IMR-90 (cell line): ENCODE measurements around the gene NTRK3. TPM values are rescaled to one million over a fixed set of nuclear protein-coding genes. Genes with fewer than 3 reads are reported as not detected.

Experiments
- ATAC-seq: fragments of 200-7000 bp; cut with Tn5 transposase; 2 replicates; pipeline ENCODE4 v1.9.1; 2020; ENCODE audit warnings: low read depth, mild to moderate bottlenecking, moderate library complexity
- BruUV-seq: library from RNA; stranded (reverse); fragments of 400-500 nt; replicated peaks from 2 replicates; lab custom pipeline; 2021; lab: Mats Ljungman, UMichigan
- CTCF ChIA-PET: fragments of 300-600 bp; formaldehyde crosslinking; extraction: SDS; loops from one replicate; lab custom pipeline; 2021; ENCODE audit warnings: antibody characterized with exemption; lab: Yijun Ruan, JAX
- POLR2A ChIA-PET: fragments of 300-600 bp; sonication (Branson Sonifier 250); formaldehyde crosslinking; loops from one replicate; lab custom pipeline; 2022; ENCODE audit warnings: antibody characterized with exemption; ENCODE audit not compliant: unreplicated experiment; lab: Charles Lee
- DNase-seq: peaks from one replicate; pipeline ENCODE4 v3.0.0; 2013
- H2AFZ ChIP-seq: replicated peaks from 2 replicates; pipeline ENCODE3; 2013; ENCODE audit warnings: low read length, mild to moderate bottlenecking; ENCODE audit not compliant: poor library complexity
- H2AK5ac ChIP-seq: 2 replicates; pipeline ENCODE4 v1.6.1; 2013; ENCODE audit warnings: low read depth, low read length, inconsistent platforms
- H2AK9ac ChIP-seq: replicated peaks from 2 replicates; pipeline ENCODE3; 2013; ENCODE audit warnings: mild to moderate bottlenecking, low read depth, low read length, moderate library complexity; ENCODE audit not compliant: poor library complexity
- H2BK120ac ChIP-seq: 2 replicates; pipeline ENCODE4 v1.6.1; 2013; ENCODE audit warnings: low read depth, low read length, inconsistent platforms
- H2BK15ac ChIP-seq: 3 replicates; pipeline ENCODE4 v1.6.1; 2013; ENCODE audit warnings: low read depth, low read length, inconsistent platforms
- H2BK20ac ChIP-seq: 2 replicates; pipeline ENCODE4 v1.6.1; 2013; ENCODE audit warnings: low read depth, mild to moderate bottlenecking, inconsistent platforms, low read length, moderate library complexity
- H2BK5ac ChIP-seq: 2 replicates; pipeline ENCODE4 v1.6.1; 2013; ENCODE audit warnings: mild to moderate bottlenecking, low read depth, low read length, inconsistent platforms; ENCODE audit not compliant: poor library complexity, severe bottlenecking
- H3K14ac ChIP-seq: replicated peaks from 2 replicates; pipeline ENCODE4 v1.6.1; 2013; ENCODE audit warnings: low read depth, low read length, inconsistent platforms
- H3K18ac ChIP-seq: 2 replicates; pipeline ENCODE4 v1.6.1; 2013; ENCODE audit warnings: low read depth, low read length, control low read depth
- H3K23ac ChIP-seq: 2 replicates; pipeline ENCODE4 v1.6.1; 2013; ENCODE audit warnings: low read depth, low read length, inconsistent platforms
- H3K27ac ChIP-seq: 2 replicates; pipeline ENCODE4 v1.5.1; 2013; ENCODE audit warnings: mild to moderate bottlenecking, control low read depth, low read length; ENCODE audit not compliant: insufficient read depth
- H3K27me3 ChIP-seq: 2 replicates; pipeline ENCODE4 v1.6.1; 2013; ENCODE audit warnings: low read length; ENCODE audit not compliant: control insufficient read depth, insufficient read depth
- H3K36me3 ChIP-seq: 2 replicates; pipeline ENCODE4 v1.6.1; 2013; ENCODE audit warnings: low read length, mixed read lengths; ENCODE audit not compliant: control insufficient read depth, insufficient read depth
- H3K4ac ChIP-seq: 2 replicates; pipeline ENCODE4 v1.6.1; 2013; ENCODE audit warnings: low read depth, low read length, inconsistent platforms
- H3K4me1 ChIP-seq: 2 replicates; pipeline ENCODE4 v1.6.1; 2013; ENCODE audit warnings: low read length, mixed read lengths; ENCODE audit not compliant: control insufficient read depth, insufficient read depth
- H3K4me2 ChIP-seq: 2 replicates; pipeline ENCODE4 v1.6.1; 2013; ENCODE audit warnings: low read depth, mild to moderate bottlenecking, control low read depth, low read length, moderate library complexity
- H3K4me3 ChIP-seq: 2 replicates; pipeline ENCODE4 v1.5.1; 2013; ENCODE audit warnings: low read depth, mild to moderate bottlenecking, control low read depth, low read length, moderate library complexity; ENCODE audit not compliant: insufficient read depth
- H3K56ac ChIP-seq: 2 replicates; pipeline ENCODE4 v1.6.1; 2013; ENCODE audit warnings: low read length, inconsistent platforms; ENCODE audit not compliant: insufficient read depth; ENCODE audit errors: extremely low read depth
- H3K79me1 ChIP-seq, 2 experiments: 2 replicates each; pipeline ENCODE4 v1.6.1; 2013; ENCODE audit warnings: low read length in 2 of 2, inconsistent platforms in 1 of 2, low read depth in 1 of 2
- H3K9ac ChIP-seq: 2 replicates; pipeline ENCODE4 v1.6.1; 2013; ENCODE audit warnings: low read depth, low read length, control low read depth
- H3K9me1 ChIP-seq: 2 replicates; pipeline ENCODE4 v1.6.1; 2013; ENCODE audit warnings: low read length, inconsistent platforms; ENCODE audit not compliant: insufficient read depth
- H3K9me3 ChIP-seq: 2 replicates; pipeline ENCODE4 v1.6.1; 2013; ENCODE audit warnings: low read length; ENCODE audit not compliant: control insufficient read depth, insufficient read depth
- H4K20me1 ChIP-seq: 2 replicates; pipeline ENCODE4 v1.6.1; 2013; ENCODE audit warnings: low read length, inconsistent platforms; ENCODE audit not compliant: insufficient read depth
- H4K5ac ChIP-seq: 2 replicates; pipeline ENCODE4 v1.6.1; 2013; ENCODE audit warnings: mild to moderate bottlenecking, low read depth, low read length, control low read depth
- H4K8ac ChIP-seq, 2 experiments: 2 replicates each; pipeline ENCODE4 v1.6.1; 2013; ENCODE audit warnings: low read depth in 2 of 2, low read length in 2 of 2, control low read depth in 1 of 2, inconsistent platforms in 1 of 2
- H4K91ac ChIP-seq: 2 replicates; pipeline ENCODE4 v1.6.1; 2013; ENCODE audit warnings: low read depth, low read length, inconsistent platforms; ENCODE audit not compliant: insufficient read depth
- BHLHE40 ChIP-seq: fragments of 150-350 bp; IDR thresholded peaks from 2 replicates; pipeline ENCODE4 v1.6.1; 2016; ENCODE audit warnings: mild to moderate bottlenecking, low read depth, low read length
- CHD1 ChIP-seq: IDR thresholded peaks from 2 replicates; pipeline ENCODE4 v1.6.1; 2012; ENCODE audit warnings: low read depth, low read length, improper control_type of control experiment
- FOS ChIP-seq: fragments of 150-350 bp; IDR thresholded peaks from 2 replicates; pipeline ENCODE4 v1.6.1; 2016; ENCODE audit warnings: low read depth, low read length
- MAFK ChIP-seq: IDR thresholded peaks from 2 replicates; pipeline ENCODE4 v1.6.1; 2012; ENCODE audit warnings: low read depth, low read length, improper control_type of control experiment
- MAZ ChIP-seq: IDR thresholded peaks from 2 replicates; pipeline ENCODE4 v1.6.1; 2012; ENCODE audit warnings: low read depth, mild to moderate bottlenecking, low read length, improper control_type of control experiment, moderate library complexity, borderline replicate concordance
- MXI1 ChIP-seq: IDR thresholded peaks from 2 replicates; pipeline ENCODE4 v1.6.1; 2012; ENCODE audit warnings: low read depth, mild to moderate bottlenecking, low read length, moderate library complexity, borderline replicate concordance
- NFE2L2 ChIP-seq: fragments of 150-350 bp; IDR thresholded peaks from 2 replicates; pipeline ENCODE4 v1.6.1; 2016; ENCODE audit warnings: low read depth, mild to moderate bottlenecking, low read length
- POLR2A ChIP-seq: IDR thresholded peaks from 2 replicates; pipeline ENCODE4 v1.6.1; 2012; ENCODE audit warnings: mild to moderate bottlenecking, low read depth, low read length
- RCOR1 ChIP-seq: IDR thresholded peaks from 2 replicates; pipeline ENCODE4 v1.6.1; 2012; ENCODE audit warnings: mild to moderate bottlenecking, low read length, improper control_type of control experiment; ENCODE audit not compliant: insufficient replicate concordance
- RFX5 ChIP-seq: IDR thresholded peaks from 2 replicates; pipeline ENCODE4 v1.8.0; 2012; ENCODE audit warnings: low read depth, mild to moderate bottlenecking, low read length, moderate library complexity
- SMC3 ChIP-seq: fragments of 150-350 bp; IDR thresholded peaks from 2 replicates; pipeline ENCODE4 v1.6.1; 2016; ENCODE audit warnings: low read depth, mild to moderate bottlenecking, antibody characterized with exemption, low read length, moderate library complexity
- WGBS, 2 experiments: methylation state at CpG; one replicate each; pipeline versions ENCODE4 v1.1.5 to v1.1.7; 2013; ENCODE audit warnings: missing lambda C conversion rate in 2 of 2; ENCODE audit not compliant: insufficient read length in 1 of 2; ENCODE audit errors: extremely low coverage in 2 of 2; 5-methylcytosine and 5-hydroxymethylcytosine counted together
- dilution Hi-C: fragments of 300-500 bp; cut with HindIII; formaldehyde crosslinking; loops from one replicate; pipeline ENCODE4 v1.14.3; 2018; ENCODE audit warnings: low sequenced_read_pairs; ENCODE audit not compliant: unreplicated experiment
- in situ Hi-C: fragments of 300-500 bp; cut with MboI; formaldehyde crosslinking; loops from 3 replicates; pipeline ENCODE4 v1.14.3; 2019; ENCODE audit warnings: low sequenced_read_pairs, inconsistent platforms, mixed read lengths
- intact Hi-C: fragments of 100-400 bp; cut with micrococcal nuclease; formaldehyde crosslinking; loops from 2 replicates; pipeline ENCODE4 v1.10.0; 2022
- polyA plus RNA-seq, 3 experiments: library from polyadenylated mRNA; depleted of rRNA; stranded (reverse); fragments of >200 nt; gene quantifications; 2 replicates each; pipeline ENCODE4 v1.2.3, GENCODE V29; 2012; ENCODE audit warnings: low replicate concordance in 1 of 3
- total RNA-seq: library from RNA; depleted of rRNA; stranded (reverse); fragments of >200 nt; gene quantifications from 2 replicates; pipeline ENCODE4 v1.2.3, GENCODE V29; 2012
- TF ChIP-seq, protein P1 (sequence below): conservative IDR thresholded peaks from 2 replicates; pipeline ENCODE4 v1.5.1; 2012; ENCODE audit warnings: mild to moderate bottlenecking, low read depth, low read length, improper control_type of control experiment
- TF ChIP-seq, protein P2 (sequence below): fragments of 150-350 bp; IDR thresholded peaks from 2 replicates; pipeline ENCODE4 v1.6.1; 2016; ENCODE audit warnings: low read depth, mild to moderate bottlenecking, low read length, moderate library complexity, borderline replicate concordance
- TF ChIP-seq, protein P3 (sequence below): fragments of 150-350 bp; IDR thresholded peaks from 2 replicates; pipeline ENCODE4 v1.6.1; 2017; ENCODE audit warnings: mild to moderate bottlenecking, antibody characterized with exemption, low read length, low read depth

Gene NTRK3
- total and polyA plus RNA-seq, 2 of the 4 experiments (the other 2 are of a cell fraction) = under 0.01 to 0.15 TPM

DNA sequence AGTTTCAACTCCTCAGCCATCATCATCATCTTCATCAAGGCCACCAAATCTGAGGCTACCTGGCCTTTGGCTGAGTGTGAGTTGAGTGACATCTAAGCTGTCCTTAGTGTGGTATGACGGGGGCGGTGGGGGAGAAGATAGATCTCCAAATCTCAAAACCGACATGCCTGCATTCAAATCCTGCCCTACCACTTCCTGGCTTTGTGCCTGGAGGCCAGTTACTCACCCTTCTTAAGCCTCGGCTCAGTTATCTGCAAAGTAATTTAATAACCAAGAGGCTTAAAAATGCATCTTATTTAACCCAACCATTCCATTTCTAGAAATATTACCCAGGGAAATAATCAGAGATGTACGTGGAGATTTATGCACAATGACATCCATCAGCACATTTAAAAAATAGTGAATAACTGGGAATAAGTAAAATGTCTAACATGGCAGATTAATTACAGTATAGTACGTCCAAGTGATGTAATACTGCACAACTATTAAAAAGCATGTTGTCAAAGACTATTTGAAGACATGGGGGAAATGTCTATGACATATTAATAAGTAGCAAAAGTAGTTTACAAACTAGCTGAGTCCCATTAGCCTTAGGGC lies 167.4 kb downstream of the NTRK3 start:
- no CpG with 5 or more reads among the region's 6 CpGs for WGBS, 2 experiments
- CTCF ChIA-PET = no interaction called here

More for the DNA sequence above, 167.4 kb downstream of the NTRK3 start:
- Histone ChIP-seq H3K79me1 (no peaks in the 10 kb centered on the region), H3K4me3 (no peak overlapping the region), H3K4ac (no peak overlapping the region), H2BK20ac (no peak overlapping the region), H3K27ac (no peak overlapping the region), H2BK15ac (no peak overlapping the region), H4K5ac (no peak overlapping the region), H2BK120ac (no peak overlapping the region), H3K27me3 (no peaks in the 10 kb centered on the region), H3K4me1 (no peaks in the 10 kb centered on the region), H3K18ac (no peak overlapping the region), H4K8ac (no peak overlapping the region), H2AK5ac (no peak overlapping the region), H3K23ac (no peak overlapping the region), H3K9me1 (no peaks in the 10 kb centered on the region), H3K9me3 (peaks cover 18% of the 10 kb centered on the region), H2BK5ac (no peak overlapping the region), H3K14ac (no peak overlapping the region), H3K4me2 (no peak overlapping the region), H3K36me3 (no peaks in the 10 kb centered on the region), H3K56ac (no peak overlapping the region), H3K9ac (no peak overlapping the region), H4K20me1 (no peaks in the 10 kb centered on the region), H2AK9ac (no peak overlapping the region), H4K91ac (no peak overlapping the region), H2AFZ (no peak overlapping the region)
- no TSS peak for BruUV-seq
- POLR2A ChIA-PET = no interaction called here
- TF ChIP-seq SMC3 (no peak), MAFK (no peak), CHD1 (no peak), MAZ (no peak), NFE2L2 (no peak), BHLHE40 (no peak), FOS (no peak), POLR2A (no peak), RFX5 (no peak), MXI1 (no peak), RCOR1 (no peak)
- TF ChIP-seq, protein P1, sequence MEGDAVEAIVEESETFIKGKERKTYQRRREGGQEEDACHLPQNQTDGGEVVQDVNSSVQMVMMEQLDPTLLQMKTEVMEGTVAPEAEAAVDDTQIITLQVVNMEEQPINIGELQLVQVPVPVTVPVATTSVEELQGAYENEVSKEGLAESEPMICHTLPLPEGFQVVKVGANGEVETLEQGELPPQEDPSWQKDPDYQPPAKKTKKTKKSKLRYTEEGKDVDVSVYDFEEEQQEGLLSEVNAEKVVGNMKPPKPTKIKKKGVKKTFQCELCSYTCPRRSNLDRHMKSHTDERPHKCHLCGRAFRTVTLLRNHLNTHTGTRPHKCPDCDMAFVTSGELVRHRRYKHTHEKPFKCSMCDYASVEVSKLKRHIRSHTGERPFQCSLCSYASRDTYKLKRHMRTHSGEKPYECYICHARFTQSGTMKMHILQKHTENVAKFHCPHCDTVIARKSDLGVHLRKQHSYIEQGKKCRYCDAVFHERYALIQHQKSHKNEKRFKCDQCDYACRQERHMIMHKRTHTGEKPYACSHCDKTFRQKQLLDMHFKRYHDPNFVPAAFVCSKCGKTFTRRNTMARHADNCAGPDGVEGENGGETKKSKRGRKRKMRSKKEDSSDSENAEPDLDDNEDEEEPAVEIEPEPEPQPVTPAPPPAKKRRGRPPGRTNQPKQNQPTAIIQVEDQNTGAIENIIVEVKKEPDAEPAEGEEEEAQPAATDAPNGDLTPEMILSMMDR = no peak
- TF ChIP-seq, protein P2, sequence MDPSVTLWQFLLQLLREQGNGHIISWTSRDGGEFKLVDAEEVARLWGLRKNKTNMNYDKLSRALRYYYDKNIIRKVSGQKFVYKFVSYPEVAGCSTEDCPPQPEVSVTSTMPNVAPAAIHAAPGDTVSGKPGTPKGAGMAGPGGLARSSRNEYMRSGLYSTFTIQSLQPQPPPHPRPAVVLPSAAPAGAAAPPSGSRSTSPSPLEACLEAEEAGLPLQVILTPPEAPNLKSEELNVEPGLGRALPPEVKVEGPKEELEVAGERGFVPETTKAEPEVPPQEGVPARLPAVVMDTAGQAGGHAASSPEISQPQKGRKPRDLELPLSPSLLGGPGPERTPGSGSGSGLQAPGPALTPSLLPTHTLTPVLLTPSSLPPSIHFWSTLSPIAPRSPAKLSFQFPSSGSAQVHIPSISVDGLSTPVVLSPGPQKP = no peak
- TF ChIP-seq, protein P3, sequence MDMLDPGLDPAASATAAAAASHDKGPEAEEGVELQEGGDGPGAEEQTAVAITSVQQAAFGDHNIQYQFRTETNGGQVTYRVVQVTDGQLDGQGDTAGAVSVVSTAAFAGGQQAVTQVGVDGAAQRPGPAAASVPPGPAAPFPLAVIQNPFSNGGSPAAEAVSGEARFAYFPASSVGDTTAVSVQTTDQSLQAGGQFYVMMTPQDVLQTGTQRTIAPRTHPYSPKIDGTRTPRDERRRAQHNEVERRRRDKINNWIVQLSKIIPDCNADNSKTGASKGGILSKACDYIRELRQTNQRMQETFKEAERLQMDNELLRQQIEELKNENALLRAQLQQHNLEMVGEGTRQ = no peak
- no peak for ATAC-seq
- intact Hi-C loops = no loop called here
- in situ Hi-C loops = no loop called here
- DNase-seq = no peak
- dilution Hi-C loops = no loop called here
